Body of pancreas (tissue), 4 donors: ENCODE results near the gene JAG2. TPM values are rescaled to one million over a fixed set of nuclear protein-coding genes. Genes with fewer than 3 reads are reported as not detected.

Source experiments
- ATAC-seq: fragments of 150-250 bp; one replicate; pipeline ENCODE4 v1.9.1; 2016
- DNase-seq, 4 donors: peaks; one replicate each; pipeline ENCODE4 v3.0.0-alpha.2; 2019
- H3K27ac ChIP-seq, 4 donors: fragments of 200-600 bp; sonication (generic); 1 replicate in 3 of 4; 2 replicates in 1 of 4; pipeline versions ENCODE4 v1.5.1 to v1.6.1; 2016 to 2019; ENCODE audit warnings: mild to moderate bottlenecking in 1 of 4, mixed read lengths in 1 of 4, moderate library complexity in 1 of 4
- H3K27me3 ChIP-seq, 2 donors: fragments of 200-600 bp; sonication (generic); one replicate each; pipeline ENCODE4 v1.6.0; 2016; ENCODE audit warnings: mild to moderate bottlenecking in 1 of 2
- H3K36me3 ChIP-seq, 2 donors: fragments of 200-600 bp; sonication (generic); replicated peaks in 1 of 2; 2 replicates each; pipeline ENCODE4 v1.5.1; 2016; ENCODE audit warnings: low read depth in 2 of 2; ENCODE audit not compliant: insufficient read depth in 1 of 2
- H3K4me1 ChIP-seq: fragments of 200-600 bp; sonication (generic); one replicate; pipeline ENCODE4 v1.6.0; 2016
- H3K4me3 ChIP-seq, 2 donors: fragments of 200-600 bp; sonication (generic); 1 replicate in 1 of 2; 2 replicates in 1 of 2; pipeline ENCODE4 v1.5.1; 2016 to 2019
- H3K9me3 ChIP-seq, 3 donors: fragments of 200-600 bp; sonication (generic); 1 replicate in 2 of 3; 2 replicates in 1 of 3; pipeline ENCODE4 v1.5.1; 2016
- POLR2A ChIP-seq, 3 donors: fragments of 450-650 bp; IDR thresholded peaks; one replicate each; pipeline ENCODE4 v1.6.1; 2016; ENCODE audit warnings: antibody characterized with exemption in 3 of 3, mild to moderate bottlenecking in 2 of 3
- WGBS, 2 donors: methylation state at CpG; one replicate each; pipeline ENCODE4 v1.1.5; 2017; 5-methylcytosine and 5-hydroxymethylcytosine counted together
- intact Hi-C: fragments of 100-400 bp; cut with DNase I; formaldehyde crosslinking; loops from one replicate; pipeline ENCODE4 v1.15.1; 2023
- total RNA-seq, 2 donors: library from RNA; depleted of rRNA; stranded (reverse); fragments of >200 nt; gene quantifications; one replicate each; pipeline ENCODE4 v1.1.0, GENCODE V29; 2016
- TF ChIP-seq, protein P1 (sequence below), 7 experiments: fragments of 450-650 bp in 4 of 7; fragments of 200-600 bp in 3 of 7; sonication (generic) in 3 of 7; IDR thresholded peaks; one replicate each; pipeline ENCODE4 v1.5.1; 2016 to 2019; ENCODE audit warnings: antibody characterized with exemption in 7 of 7

JAG2 gene
- total RNA-seq: 10 to 100 TPM; 13.5 to 36.3 TPM

DNA sequence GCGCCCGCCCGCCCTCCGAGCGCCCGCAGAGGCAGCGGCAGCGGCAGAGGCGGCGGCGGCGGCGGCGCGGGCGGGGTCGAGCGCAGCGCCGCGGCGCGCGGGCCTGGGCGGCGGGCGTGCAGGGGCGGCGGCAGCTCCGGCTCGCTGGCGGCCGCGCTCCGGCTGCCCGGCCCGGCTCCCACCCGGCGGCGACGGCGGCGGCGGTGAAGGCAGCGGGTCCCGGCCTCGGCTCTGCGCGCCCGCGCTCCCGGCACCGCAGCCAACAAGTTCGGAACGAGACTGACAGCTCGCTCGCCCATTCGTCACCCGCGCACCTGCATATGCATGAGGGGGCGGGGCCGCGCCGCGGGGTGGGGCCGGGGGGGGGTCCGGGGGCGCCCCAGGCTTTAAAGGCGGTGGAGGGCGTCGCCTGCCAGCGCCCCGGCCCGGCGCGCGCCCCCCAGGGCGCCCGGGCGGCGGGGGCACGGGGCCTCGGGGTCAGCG, at the start of gene JAG2:
Gene JAG2 (minus strand): TSS at position 281 of the 483 bp plus-strand sequence. CDS start 356 bp downstream, outside the sequence.
- Histone ChIP-seq H3K27me3 (no peaks in the 10 kb centered on the region), H3K27ac (no peak within 1 kb of the TSS), H3K36me3 (no peaks in the 10 kb centered on the region), H3K4me3 (peak within 1 kb of the TSS in 1 of 2 donors; percentile 20), H3K9me3 (no peaks in the 10 kb centered on the region), H3K4me1 (peaks cover 58% of the 10 kb centered on the region)
- ATAC-seq (peak; percentile 57), DNase-seq (peak; percentile 57 to 78 (median 72))
- TF ChIP-seq POLR2A (IDR thresholded peaks at IDR 0.05): no peak
- TF ChIP-seq, protein P1, sequence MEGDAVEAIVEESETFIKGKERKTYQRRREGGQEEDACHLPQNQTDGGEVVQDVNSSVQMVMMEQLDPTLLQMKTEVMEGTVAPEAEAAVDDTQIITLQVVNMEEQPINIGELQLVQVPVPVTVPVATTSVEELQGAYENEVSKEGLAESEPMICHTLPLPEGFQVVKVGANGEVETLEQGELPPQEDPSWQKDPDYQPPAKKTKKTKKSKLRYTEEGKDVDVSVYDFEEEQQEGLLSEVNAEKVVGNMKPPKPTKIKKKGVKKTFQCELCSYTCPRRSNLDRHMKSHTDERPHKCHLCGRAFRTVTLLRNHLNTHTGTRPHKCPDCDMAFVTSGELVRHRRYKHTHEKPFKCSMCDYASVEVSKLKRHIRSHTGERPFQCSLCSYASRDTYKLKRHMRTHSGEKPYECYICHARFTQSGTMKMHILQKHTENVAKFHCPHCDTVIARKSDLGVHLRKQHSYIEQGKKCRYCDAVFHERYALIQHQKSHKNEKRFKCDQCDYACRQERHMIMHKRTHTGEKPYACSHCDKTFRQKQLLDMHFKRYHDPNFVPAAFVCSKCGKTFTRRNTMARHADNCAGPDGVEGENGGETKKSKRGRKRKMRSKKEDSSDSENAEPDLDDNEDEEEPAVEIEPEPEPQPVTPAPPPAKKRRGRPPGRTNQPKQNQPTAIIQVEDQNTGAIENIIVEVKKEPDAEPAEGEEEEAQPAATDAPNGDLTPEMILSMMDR (IDR thresholded peaks at IDR 0.05): no peak
- 1% methylated on average over 73 of the region's 84 CpGs; no CpG with 5 or more reads in 1 of the 2 donors for WGBS, 2 donors
- intact Hi-C loops: no loop called here

DNA sequence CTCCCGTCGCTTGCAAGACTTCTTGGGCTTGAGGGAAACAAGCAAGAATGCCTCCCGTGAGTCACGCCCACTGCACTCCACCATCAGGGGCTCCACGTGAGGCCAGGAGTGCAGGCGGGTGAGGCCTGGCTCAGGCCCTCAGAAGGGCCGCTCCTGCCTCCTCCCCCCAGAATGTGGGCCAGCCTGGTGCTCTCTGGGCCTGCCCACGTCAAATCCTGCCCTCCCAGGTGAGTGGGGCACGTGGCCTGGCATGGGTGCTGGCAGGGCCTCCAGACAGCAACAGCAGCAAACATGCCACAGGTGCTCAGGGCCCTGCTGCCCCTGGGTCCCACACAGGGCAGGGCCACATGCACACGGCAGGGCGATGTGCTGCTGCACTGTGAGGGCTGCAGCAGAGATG, 49.2 kb upstream of the JAG2 start:
- no peaks in the 10 kb centered on the region for H3K4me1 ChIP-seq
- DNase-seq (no peak), ATAC-seq (no peak)
- H3K27me3 ChIP-seq: no peaks in the 10 kb centered on the region
- WGBS, 2 donors: 88% methylated on average over 7 of the region's 11 CpGs; no CpG with 5 or more reads in 1 of the 2 donors
- H3K4me3 ChIP-seq: no peak overlapping the region
- H3K9me3 ChIP-seq: no peaks in the 10 kb centered on the region
- TF ChIP-seq, protein P1 (IDR thresholded peaks at IDR 0.05): no peak
- intact Hi-C loops: no loop called here
- no peak overlapping the region for H3K27ac ChIP-seq
- H3K36me3 ChIP-seq: peaks cover 0 to 9% of the 10 kb centered on the region in 2 donors

DNA sequence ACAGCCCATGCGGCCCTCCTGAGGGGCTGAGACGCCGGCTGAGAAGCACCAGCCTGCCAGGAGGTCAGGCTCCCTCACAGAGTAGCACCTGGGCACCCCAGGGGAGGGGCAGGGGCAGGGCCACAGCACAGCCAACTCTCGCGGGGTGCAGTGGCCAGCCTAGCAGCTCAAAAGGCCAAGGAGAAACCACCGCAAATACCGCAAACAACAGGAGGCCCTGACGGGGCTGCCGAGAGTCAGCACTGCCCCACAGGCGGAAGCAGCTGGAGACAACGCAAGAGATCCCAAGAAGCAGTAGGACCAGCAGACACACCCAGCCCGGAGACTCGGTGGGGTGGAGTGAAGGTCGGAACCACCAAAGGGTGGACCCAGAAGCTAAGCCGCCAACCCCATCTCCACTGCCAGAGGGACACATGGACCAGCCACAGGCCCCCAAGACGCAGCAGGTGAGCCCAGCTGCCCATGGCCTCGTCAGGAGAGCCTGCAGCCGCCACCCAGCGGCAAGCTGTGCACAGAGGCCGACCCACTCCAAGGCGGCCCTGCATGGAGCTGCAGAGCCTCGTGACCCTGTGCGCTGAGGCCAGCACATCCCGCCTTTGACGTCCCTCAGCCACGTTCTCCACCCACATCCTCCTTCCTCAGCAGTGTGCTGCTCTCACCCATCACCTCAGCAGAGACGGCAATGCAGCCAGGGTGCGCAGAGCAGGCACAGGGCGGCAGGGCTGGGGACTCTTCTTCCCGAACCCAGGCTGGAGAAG, 48.1 kb upstream of the JAG2 start:
- intact Hi-C loops: no loop called here

DNA sequence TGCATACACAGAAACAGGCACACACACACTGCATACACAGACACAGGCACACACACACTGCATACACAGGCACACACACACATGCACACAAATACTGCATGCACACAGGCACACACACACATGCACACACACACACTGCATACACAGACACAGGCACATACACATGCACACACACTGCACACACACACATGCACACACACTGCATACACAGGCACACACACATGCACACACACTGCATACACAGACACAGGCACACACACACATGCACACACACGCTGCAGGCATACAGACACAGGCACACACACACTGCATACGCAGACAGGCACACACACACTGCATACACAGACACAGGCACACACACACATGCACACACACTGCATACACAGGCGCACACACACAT, 47.0 kb upstream of the JAG2 start:
- Histone ChIP-seq H3K36me3 (peaks cover 0 to 9% of the 10 kb centered on the region in 2 donors), H3K4me3 (no peak overlapping the region)

More for the DNA sequence above, 48.1 kb upstream of the JAG2 start:
- no peaks in the 10 kb centered on the region for H3K4me1 ChIP-seq
- ATAC-seq: no peak
- no peaks in the 10 kb centered on the region for H3K9me3 ChIP-seq
- H3K27me3 ChIP-seq: no peaks in the 10 kb centered on the region
- TF ChIP-seq, protein P1 (IDR thresholded peaks at IDR 0.05): no peak
- H3K4me3 ChIP-seq: no peak overlapping the region
- peaks cover 0 to 9% of the 10 kb centered on the region in 2 donors for H3K36me3 ChIP-seq
- H3K27ac ChIP-seq: no peak overlapping the region
- WGBS, 2 donors: 85 to 98% methylated on average over 9 to 22 of the region's 30 CpGs
- DNase-seq: no peak

More for the DNA sequence above, 47.0 kb upstream of the JAG2 start:
- intact Hi-C loops: no loop called here
- Histone ChIP-seq H3K27me3 (no peaks in the 10 kb centered on the region), H3K4me1 (no peaks in the 10 kb centered on the region), H3K9me3 (no peaks in the 10 kb centered on the region), H3K27ac (no peak overlapping the region)
- no peak for TF ChIP-seq POLR2A (IDR thresholded peaks at IDR 0.05)
- TF ChIP-seq, protein P1 (IDR thresholded peaks at IDR 0.05): no peak
- ATAC-seq (no peak), DNase-seq (no peak)
- WGBS, 2 donors: 88 to 92% methylated on average over 3 of the region's 3 CpGs
